GM19438 (cell line): ENCODE measurements around the gene TNIK.

ENCODE experiments used
- ATAC-seq: cut with Tn5 transposase; IDR thresholded peaks from one replicate; pipeline ENCODE4 v1.9.1; 2021; ENCODE audit warnings: low read depth; ENCODE audit not compliant: unreplicated experiment

TNIK gene

GRCh38 chr3:171077261-171077660, 382.9 kb downstream of the TNIK start:
- no peak for ATAC-seq

GRCh38 chr3:171072432-171072831, 387.8 kb downstream of the TNIK start:
- no peak for ATAC-seq

- no peak for ATAC-seq
Observed at GRCh38 chr3:171068658-171069057, 391.5 kb downstream of the TNIK start.

- ATAC-seq, result no peak
Observed at GRCh38 chr3:171066206-171066605, 394.0 kb downstream of the TNIK start.

GRCh38 chr3:171065732-171066131, 394.5 kb downstream of the TNIK start:
- ATAC-seq, result no peak

GRCh38 chr3:171064461-171064860, 395.7 kb downstream of the TNIK start:
- no peak for ATAC-seq

GRCh38 chr3:171061749-171062148, 398.5 kb downstream of the TNIK start:
- no peak for ATAC-seq

GRCh38 chr3:171059978-171060377, 400.2 kb downstream of the TNIK start:
- no peak for ATAC-seq

- ATAC-seq, result no peak
Observed at GRCh38 chr3:171058873-171059603, 401.2 kb downstream of the TNIK start.

- ATAC-seq, result no peak
Observed at GRCh38 chr3:171058058-171058457, 402.1 kb downstream of the TNIK start.

- ATAC-seq, result no peak
Observed at GRCh38 chr3:171057072-171057471, 403.1 kb downstream of the TNIK start.

GRCh38 chr3:171056528-171056927, 403.7 kb downstream of the TNIK start:
- no peak for ATAC-seq

- no peak for ATAC-seq
Observed at GRCh38 chr3:171055336-171056178, 404.6 kb downstream of the TNIK start.

- ATAC-seq, result no peak
Observed at GRCh38 chr3:171054921-171055320, 405.3 kb downstream of the TNIK start.

GRCh38 chr3:171054231-171054630, 406.0 kb downstream of the TNIK start:
- ATAC-seq, result no peak

GRCh38 chr3:171049861-171050444, 410.3 kb downstream of the TNIK start:
- no peak for ATAC-seq

GRCh38 chr3:171046760-171047159, 413.4 kb downstream of the TNIK start:
- no peak for ATAC-seq

- ATAC-seq, result no peak
Observed at GRCh38 chr3:171044835-171045793, 415.1 kb downstream of the TNIK start.

GRCh38 chr3:171044384-171044783, 415.8 kb downstream of the TNIK start:
- no peak for ATAC-seq

- no peak for ATAC-seq
Observed at GRCh38 chr3:171039674-171040073, 420.5 kb downstream of the TNIK start.
